Hepatic stellate cell (primary cell): ENCODE data around the gene TAPBPL.
"Not testable (repeated sequence)": the region's sequence is repeated elsewhere in the genome, so short reads cannot be mapped to it uniquely, and the experiment has no call there.

Experiments
- DNase-seq: peaks from one replicate; pipeline ENCODE4 v3.0.0; 2011; ENCODE audit warnings: low spot score

Gene TAPBPL

DNA sequence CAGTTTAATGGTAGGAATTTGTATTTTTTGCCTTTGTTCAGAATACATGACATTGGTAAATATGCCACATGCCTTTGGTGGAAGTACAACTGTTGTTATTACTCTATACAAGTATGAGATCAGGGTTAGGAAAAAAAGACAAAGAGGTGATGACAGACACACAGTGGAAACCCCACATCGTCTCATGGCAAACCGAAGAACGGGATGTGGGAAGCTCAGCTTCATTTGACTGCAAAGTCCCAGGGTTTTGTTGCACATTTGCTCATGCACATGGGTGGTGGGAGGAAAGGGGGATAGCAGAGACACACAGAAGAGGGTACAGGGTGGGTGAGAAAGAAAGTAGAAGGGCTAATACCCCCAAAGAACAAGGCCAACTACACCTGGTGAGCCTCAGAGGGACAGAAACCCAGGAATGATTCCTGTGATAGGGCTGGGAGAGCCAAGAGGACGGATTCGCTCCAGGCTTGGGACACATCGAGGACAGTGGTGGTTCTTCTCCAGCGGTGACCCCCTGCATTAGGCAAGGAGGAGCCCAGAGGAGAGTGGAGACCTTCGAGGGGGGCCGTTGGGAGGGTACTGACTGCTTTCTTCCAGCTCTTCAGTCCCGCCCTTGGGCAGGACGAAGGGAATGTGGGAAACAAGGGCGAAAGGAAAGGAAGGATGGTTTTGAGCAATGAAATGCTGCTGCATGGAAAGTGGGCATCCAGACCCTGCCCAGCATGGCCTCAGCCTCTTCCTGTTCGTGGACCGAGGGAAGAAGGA, 10.6 kb downstream of the TAPBPL start:
- DNase-seq, result no peak

DNA sequence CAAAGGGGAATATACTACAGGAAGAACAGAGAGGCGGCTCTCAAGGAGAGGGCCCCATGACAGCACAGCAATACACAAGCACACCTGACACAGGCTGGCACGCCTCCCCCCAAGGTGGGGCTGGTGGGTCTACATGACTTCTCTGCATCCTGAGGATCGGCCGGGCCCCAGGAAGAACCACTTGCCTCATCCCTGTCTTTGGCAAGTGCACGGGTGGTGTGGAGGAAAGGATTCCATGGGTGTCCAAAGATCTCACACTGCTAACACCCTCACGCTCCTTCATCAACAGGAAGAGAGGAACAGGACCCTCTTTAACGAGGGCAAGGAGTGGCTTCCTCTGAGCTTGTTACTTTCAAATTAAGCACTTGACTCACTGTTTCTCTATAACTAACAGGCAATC, 11.4 kb downstream of the TAPBPL start:
- no peak for DNase-seq

DNA sequence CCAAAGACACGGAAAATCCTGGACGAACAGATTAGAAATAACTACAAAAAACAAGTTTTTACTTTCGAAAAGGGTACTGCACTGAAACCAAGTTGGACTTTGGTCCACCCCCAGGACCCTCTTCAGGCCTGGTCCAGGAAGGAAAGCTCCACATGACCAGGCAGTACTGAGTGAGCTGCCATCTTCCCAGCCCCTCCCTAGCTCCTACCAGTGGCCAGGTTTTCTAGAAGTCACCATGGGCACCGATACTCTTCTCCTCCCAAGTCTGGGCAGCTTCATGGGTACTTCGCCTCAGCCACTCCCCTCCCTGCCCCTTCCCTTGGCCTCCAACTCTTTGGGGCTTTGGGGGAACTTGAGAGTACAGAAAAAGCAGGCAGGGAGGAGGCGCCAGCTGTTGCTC, 12.0 kb downstream of the TAPBPL start:
- DNase-seq, result no peak

DNA sequence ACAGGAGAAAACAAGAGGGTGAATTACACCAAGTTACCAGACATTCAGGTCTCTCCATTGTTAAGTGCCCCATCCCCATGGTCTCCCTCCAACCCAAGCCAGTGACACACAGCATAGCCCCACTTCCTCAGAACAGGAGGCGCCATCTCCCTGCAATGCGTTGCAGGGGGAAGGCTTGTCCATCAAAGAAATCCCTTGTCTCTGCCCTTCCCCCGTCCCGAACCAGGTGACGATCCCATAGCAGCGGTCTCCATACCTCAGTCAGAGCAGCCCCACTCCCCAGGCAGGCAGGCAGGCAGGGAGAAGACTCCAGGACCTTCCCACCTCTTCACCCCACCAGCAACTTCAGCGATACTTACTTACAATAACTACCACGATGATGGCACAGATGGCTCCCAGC, 12.7 kb downstream of the TAPBPL start:
- DNase-seq, result no peak

DNA sequence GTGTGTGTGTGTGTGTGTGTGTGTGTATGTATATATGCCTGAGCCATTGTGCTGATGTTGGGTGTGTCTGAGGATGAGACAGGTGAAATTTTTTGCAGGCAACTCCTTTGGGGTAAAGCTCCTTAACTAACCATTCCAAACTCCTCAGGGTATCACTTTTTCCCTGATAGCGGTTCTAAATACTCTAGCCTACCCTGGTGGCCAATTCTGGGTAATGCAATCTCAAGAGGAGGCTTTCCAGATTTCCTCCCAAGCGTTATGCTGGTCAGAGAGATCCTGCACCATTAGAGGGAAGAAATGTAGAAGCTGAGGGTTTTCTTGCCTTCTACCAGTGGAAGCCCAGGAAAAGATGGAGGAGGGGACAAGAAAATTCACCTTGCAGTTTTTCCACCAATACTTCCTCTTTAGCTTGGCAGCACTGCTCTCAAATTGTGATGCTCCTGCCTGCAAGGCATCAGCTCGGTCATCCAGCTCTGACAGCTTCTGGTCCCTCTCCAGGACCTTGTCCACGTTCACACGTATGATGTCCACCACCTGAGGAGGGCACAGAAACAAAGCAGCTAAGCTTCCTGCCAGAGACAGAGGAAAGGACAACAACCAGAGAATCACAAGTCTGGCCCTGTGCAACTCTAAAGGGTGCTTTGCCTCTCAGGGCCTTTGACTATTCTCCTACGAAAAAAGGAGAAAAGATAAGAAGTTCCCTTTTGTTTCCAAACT, 13.8 kb downstream of the TAPBPL start:
- peak; percentile 73 for DNase-seq

DNA sequence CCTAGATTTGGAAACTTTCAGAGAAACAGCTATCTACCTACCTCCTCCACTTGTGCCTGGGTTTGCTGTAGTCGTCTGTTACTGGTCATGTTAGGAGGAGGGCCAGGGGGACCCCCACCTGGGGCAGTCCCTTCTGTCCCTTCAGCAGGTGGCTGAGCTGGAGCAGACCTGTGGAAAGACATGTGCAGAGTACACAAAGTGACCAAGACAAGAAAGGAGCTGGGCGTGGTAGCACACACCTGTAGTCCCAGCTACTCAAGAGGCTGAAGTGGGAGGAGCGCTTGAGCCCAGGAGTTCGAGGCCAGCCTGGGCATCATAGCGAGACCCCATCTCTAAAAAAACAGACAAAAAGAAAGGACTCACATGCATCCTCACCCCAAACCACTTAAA, 14.3 kb downstream of the TAPBPL start:
- no peak for DNase-seq

DNA sequence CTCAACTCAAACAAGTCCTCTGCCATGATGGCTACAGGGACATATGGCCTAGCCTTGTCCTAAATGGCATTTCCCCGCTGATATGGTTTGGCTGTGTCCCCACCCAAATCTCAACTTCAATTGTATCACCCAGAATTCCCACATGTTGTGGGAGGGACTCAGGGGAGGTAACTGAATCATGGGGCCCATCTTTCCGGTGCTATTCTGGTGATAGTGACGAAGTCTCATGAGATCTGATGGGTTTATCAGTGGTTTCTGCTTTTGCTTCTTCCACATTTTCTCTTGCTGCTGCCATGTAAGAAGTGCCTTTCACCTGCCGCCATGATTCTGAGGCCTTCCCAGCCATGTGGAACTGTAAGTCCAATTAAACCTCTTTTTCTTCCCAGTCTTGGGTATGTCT, 14.9 kb downstream of the TAPBPL start:
- DNase-seq, result not testable (repeated sequence)

DNA sequence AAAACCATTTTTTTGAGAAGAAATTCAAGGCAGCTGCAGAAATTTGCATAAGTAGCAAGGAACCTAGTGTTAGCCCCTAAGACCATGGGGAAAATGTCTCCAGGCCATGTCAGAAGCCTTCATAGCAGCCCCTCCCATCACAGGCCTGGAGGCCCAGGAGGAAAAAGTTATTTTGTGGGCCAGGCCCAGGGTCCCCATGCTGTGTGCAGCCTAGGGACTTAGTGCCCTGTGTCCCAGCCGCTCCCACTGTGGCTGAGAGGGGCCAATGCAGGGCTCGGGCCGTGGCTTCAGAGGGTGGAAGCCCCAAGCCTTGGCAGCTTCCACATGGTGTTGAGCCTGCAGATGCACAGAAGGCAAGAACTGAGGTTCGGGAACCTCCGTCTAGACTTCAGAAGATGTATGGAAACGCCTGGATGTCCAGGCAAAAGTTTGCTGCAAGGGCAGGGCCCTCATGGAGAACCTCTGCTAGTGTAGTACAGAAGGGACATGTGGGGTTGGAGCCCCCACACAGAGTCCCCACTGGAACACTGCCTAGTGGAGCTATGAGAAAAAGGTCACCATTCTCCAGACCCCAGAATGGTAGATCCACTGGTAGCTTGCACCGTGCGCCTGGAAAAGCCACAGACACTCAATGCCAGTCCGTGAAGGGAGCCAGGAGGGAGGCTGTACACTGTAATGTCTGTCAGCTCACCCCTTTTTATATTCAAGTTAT, 15.9 kb downstream of the TAPBPL start:
- not testable (repeated sequence) for DNase-seq

DNA sequence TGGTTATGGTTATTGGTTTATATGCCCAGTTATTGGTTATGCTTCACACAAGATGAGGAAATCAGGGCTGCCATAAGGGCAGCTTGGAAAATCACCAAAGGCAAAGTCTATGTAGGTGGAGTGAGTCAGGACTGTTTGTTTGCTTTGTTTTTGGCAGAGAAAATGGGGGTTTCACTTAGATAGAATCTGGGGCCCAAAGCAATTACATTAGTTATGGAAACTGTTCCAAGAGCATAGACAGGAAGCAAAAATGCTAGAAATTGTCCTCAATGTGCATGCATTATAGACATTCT, 16.4 kb downstream of the TAPBPL start:
- no peak for DNase-seq

DNA sequence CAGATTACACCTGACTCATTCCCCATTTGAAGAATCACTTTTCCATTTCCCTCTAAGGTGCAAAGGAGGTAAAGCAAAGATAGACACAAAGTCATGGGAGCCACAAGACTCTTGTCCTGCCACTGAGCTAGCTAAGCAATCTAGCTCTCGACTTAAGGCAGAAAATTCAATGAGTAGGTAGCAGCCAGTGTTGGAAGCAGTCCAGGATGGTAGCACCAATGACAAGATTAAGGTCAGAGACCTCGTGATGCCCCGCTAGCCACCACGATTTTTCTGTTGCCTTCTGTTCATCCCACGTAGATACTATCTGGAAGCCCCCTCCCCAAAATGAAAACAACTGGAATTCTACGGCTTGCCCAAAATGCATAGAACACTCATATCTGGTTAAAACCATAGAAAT, 17.2 kb downstream of the TAPBPL start:
- no peak for DNase-seq

DNA sequence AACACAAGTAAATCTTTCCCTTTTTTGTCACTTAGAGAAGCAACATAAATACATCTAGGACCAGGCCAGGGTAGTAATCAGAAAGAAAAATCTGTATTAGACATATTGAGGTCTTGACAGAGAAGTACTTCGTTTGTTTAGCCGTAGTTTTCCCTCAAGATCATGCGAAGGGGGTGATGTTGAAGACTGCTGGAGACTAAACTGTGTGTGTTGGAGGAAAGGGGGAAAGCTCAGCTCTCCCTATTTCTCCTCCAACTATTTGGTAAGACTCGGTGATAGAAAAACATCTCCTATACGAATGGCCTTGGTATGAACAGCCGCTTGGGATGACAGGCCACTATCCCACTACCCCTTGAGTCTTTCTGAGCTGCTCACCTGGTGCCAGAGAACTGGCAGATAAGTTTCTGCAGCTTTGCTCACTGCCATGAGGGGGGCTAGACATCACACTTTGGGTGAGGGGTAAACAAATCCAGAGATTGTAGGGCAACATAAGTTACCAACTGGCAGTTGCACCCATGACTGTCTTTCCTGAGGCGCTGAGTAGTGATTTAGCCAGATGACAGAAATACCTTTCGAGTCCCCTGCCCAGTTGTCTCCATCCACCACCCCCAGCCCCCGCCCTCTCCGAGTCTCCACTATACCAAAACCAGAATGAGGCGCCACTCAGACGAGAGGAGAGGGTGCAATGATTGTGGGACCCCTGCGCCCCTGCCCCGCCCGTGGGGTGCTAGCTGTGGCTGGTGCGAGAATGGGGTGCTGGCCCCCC, 17.9 kb downstream of the TAPBPL start:
- peak; percentile 21 for DNase-seq

DNA sequence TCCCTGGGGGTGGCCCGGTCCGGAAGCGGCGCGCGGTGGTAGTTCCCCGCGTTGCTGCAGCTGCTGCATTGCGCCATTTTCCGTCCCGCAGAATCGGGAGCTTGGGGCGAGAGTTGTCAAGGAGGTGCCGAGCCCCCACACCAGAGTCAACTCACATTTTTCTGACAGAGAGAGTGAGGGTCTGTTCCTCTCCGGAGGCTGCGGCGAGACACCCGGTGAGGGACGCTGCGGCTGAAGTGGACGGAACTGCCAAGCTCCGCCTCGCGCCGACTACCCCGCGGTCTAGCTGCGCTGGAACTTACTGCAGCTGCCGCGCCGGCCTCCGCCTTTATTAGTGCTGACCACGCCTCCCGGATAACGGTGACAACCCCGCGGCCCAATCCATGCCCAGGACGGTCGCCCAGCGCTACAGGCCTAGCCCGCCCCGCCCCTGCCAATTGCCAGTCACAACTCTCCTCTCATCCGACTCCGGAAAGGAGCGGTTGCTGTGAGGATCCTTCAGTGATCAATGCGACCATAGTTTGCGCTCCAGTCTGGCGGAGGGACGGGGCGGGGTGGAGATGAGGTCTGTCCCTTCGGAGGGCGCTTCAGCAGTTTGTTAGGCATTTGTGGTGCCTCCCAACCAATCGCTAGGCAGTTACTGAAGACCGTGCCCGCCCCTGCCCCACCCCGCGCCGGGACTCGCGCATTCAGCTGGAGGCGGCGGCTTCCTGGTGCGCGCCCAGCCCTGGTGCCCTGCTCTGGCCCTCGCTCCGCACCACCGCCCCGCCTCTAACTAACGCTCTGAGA, 18.7 kb downstream of the TAPBPL start, which contains the start of gene VAMP1:
Gene VAMP1 (minus strand): TSS at position 303 of the 789 bp plus-strand sequence. CDS start 146 bp downstream, at position 157.
- peak; percentile 98 for DNase-seq

DNA sequence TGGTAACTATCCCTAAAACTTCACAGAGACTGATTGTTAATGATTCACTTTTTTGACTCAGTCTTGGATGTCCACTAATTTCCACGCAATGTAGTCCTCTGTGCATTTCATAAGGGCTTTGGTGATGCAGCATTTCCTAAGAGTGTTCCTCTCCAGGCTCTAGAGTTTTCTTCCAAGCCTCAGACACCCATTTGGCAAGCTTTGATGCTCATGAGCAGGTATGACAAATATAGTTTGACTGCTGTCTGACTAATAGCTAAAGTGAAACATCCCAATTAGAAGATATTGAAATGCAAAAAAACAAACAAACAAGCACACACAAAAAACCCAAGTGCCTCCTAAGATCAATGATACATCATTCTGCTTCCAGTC, 20.1 kb downstream of the TAPBPL start:
- no peak for DNase-seq

DNA sequence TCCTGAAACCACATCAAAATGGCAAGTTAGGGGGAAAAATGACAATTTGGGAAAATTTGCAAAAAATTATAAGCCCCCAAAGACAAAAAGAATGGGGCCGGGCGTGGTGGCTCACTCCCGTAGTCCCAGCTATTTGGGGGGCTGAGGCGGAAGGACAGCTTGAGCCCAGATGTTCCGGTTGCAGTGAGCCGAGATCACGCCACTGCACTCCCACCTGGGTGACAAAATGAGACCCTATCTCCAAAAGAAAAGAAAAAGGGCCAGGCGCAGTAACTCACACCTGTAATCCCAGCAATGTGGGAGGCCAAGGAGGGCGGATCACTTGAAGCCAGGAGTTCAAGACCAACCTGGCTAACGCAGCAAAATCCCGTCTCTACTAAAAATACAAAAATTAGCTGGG, 20.6 kb downstream of the TAPBPL start:
- no peak for DNase-seq

DNA sequence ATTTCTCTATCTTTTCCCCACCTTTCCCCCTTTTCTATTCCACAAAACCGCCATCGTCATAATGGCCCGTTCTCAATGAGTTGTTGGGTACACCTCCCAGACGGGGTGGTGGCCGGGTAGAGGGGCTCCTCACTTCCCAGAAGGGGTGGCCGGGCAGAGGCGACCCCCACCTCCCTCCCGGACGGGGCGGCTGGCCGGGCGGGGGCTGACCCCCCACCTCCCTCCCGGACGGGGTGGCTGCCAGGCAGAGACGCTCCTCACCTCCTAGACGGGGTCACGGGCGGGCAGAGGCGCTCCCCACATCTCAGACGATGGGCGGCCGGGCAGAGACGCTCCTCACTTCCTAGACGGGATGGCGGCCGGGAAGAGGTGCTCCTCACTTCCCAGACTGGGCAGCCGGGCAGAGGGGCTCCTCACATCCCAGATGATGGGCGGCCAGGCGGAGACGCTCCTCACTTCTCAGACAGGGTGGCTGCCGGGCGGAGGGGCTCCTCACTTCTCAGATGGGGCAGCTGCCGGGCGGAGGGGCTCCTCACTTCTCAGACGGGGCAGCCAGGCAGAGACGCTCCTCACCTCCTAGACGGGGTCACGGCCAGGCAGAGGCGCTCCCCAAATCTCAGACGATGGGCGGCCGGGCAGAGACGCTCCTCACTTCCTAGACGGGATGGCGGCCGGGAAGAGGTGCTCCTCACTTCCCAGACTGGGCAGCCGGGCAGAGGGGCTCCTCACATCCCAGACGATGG, 23.6 kb downstream of the TAPBPL start:
- DNase-seq, result not testable (repeated sequence)

DNA sequence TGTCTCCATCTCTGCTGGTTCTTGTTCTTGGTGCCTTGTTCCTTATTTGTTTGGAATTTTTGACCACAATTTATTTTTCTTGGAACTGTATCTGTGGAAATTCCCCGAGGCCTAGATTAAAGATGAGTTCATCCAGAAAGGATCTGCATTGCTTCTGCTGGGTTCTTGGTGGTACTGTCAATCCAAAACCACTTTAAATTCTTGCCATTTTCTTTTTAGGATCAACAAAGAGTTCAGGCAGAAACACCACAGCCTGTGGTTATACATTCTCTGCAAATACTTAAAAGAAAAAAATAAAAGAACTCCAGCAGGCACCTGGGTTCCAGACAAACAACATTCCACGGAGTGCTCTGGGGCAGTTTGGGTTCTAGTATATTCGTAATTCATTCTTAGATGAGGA, 24.6 kb downstream of the TAPBPL start:
- peak; percentile 89 for DNase-seq

DNA sequence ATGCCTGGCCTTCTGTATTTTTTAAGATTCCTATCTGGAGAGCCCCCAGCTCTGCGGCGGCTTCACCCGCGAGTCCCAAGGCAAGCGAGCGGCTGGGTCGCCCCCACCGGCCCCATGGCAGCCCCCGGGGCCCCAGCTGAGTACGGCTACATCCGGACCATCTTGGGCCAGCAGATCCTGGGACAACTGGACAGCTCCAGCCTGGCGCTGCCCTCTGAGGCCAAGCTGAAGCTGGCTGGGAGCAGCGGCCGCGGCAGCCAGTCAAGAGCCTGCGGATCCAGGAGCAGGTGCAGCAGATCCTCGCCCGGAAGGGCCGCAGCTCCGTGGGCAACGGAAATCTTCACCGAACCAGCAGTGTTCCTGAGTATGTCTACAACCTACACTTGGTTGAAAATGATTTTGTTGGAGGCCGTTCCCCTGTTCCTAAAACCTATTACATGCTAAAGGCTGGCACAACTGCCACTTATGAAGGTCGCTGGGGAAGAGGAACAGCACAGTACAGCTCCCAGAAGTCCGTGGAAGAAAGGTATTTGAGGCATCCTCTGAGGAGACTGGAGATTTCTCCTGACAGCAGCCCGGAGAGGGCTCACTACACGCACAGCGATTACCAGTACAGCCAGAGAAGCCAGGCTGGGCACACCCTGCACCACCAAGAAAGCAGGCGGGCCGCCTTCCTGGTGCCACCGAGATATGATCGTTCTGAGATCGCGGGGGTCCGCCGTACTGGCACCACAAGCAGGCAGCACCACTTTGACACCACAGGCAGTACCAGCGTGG, 25.9 kb downstream of the TAPBPL start:
- DNase-seq, result not testable (repeated sequence)

DNA sequence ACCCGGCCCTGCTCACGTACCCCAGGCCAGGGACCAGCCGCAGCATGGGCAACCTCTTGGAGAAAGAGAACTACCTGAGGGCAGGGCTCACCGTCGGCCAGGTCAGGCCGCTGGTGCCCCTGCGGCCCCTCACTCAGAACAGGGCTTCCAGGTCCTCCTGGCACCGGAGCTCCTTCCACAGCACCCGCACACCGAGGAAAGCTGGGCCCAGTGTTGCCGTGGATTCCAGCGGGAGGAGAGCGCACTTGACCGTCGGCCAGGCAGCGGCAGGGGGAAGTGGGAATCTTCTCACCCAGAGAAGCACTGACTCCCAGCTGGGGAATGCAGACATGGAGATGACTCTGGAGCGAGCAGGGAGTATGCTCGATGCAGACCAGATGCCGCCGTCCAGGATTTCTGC, 26.6 kb downstream of the TAPBPL start:
- DNase-seq, result no peak

DNA sequence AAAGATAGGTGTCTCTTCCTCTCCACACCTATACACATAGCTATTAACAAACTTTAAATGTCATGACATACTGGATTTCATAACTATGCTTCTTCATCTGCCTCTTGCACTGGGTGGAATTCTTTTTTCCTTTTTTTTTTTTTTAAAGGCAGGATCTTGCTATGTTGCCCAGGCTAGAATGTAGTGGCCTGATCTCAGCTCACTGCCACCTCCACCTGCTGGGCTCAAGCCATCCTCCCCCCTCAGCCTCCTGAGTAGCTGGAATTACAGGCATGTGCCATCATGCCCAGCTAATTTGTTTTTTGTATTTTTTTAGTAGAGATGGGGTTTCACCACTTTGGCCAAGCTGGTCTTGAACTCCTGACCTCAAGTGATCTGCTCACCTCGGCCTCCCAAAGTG, 36.4 kb downstream of the TAPBPL start:
- DNase-seq, result no peak

DNA sequence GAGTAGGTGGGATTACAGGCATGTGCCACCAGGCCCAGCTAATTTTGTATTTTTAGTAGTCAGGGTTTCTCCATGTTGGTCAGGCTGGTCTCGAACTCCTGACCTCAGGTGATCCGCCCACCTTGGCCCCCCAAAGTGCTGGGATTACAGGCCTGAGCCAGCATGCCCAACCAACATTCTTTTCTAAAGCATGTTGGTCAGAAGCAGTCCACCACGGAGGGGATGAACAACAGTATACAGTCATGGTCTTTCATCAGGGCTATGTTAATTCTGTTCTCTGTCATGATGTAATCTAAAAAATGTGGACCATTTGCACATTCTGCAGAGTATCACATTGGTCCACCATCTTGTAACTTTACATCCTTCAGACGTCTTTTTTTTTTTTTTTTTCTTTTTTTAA, 37.6 kb downstream of the TAPBPL start:
- DNase-seq, result no peak
